ENCODE measurements around the gene HARBI1.
"Not testable (repeated sequence)": the region's sequence is repeated elsewhere in the genome, so short reads cannot be mapped to it uniquely, and the experiment has no call there.

Gene HARBI1

GRCh38 chr11:46594785-46595184 is 22.2 kb downstream of the HARBI1 start:
- DNase-seq: no peak

- DNase-seq: no peak
Observed at GRCh38 chr11:46594374-46594700, 22.7 kb downstream of the HARBI1 start.

- peak; percentile 87 to 90 for DNase-seq
Observed at GRCh38 chr11:46593550-46594373, 23.3 kb downstream of the HARBI1 start, which contains the start of gene AMBRA1. AMBRA1 (minus strand) TSS chr11:46594023; CDS start chr11:46548380, 45,643 bp downstream.

- DNase-seq: no peak
Observed at GRCh38 chr11:46590740-46591605, 26.1 kb downstream of the HARBI1 start.

GRCh38 chr11:46588915-46589314 is 28.1 kb downstream of the HARBI1 start:
- DNase-seq: no peak

GRCh38 chr11:46588131-46588530 is 28.9 kb downstream of the HARBI1 start:
- no peak for DNase-seq

GRCh38 chr11:46583513-46583912 is 33.5 kb downstream of the HARBI1 start:
- DNase-seq: not testable (repeated sequence)

GRCh38 chr11:46582588-46582987 is 34.4 kb downstream of the HARBI1 start:
- DNase-seq: no peak

- no peak for DNase-seq
Observed at GRCh38 chr11:46577058-46577457, 40.0 kb downstream of the HARBI1 start.

GRCh38 chr11:46574656-46575055 is 42.4 kb downstream of the HARBI1 start:
- DNase-seq: no peak

- DNase-seq: no peak
Observed at GRCh38 chr11:46570790-46571398, 46.1 kb downstream of the HARBI1 start.

- no peak for DNase-seq
Observed at GRCh38 chr11:46565232-46565840, 51.7 kb downstream of the HARBI1 start.

- DNase-seq: no peak
Observed at GRCh38 chr11:46564459-46564858, 52.6 kb downstream of the HARBI1 start.

- DNase-seq: no peak
Observed at GRCh38 chr11:46562527-46562926, 54.5 kb downstream of the HARBI1 start.

GRCh38 chr11:46560300-46560991 is 56.6 kb downstream of the HARBI1 start:
- DNase-seq: no peak

GRCh38 chr11:46559815-46560214 is 57.2 kb downstream of the HARBI1 start:
- DNase-seq: no peak

- no peak for DNase-seq
Observed at GRCh38 chr11:46557684-46558151, 59.3 kb downstream of the HARBI1 start.

GRCh38 chr11:46555267-46556054 is 61.6 kb downstream of the HARBI1 start:
- DNase-seq: no peak

GRCh38 chr11:46554213-46555147 is 62.5 kb downstream of the HARBI1 start:
- no peak for DNase-seq

- DNase-seq: no peak
Observed at GRCh38 chr11:46553814-46554212, 63.2 kb downstream of the HARBI1 start.
